Sigmoid colon (tissue), 3 donors: ENCODE results near the gene TMEM106C.

Source experiments
- POLR2A ChIP-seq, 2 donors: fragments of 450-650 bp; IDR thresholded peaks; one replicate each; pipeline ENCODE4 v1.6.1; 2016; ENCODE audit warnings: antibody characterized with exemption in 2 of 2, mild to moderate bottlenecking in 2 of 2, moderate library complexity in 2 of 2
- TF ChIP-seq, protein P1 (sequence below), 4 experiments: fragments of 450-650 bp in 3 of 4; fragments of 200-600 bp in 1 of 4; IDR thresholded peaks; one replicate each; pipeline ENCODE4 v1.5.1; 2016 to 2019; ENCODE audit warnings: antibody characterized with exemption in 4 of 4, mild to moderate bottlenecking in 3 of 4, moderate library complexity in 2 of 4

DNA sequence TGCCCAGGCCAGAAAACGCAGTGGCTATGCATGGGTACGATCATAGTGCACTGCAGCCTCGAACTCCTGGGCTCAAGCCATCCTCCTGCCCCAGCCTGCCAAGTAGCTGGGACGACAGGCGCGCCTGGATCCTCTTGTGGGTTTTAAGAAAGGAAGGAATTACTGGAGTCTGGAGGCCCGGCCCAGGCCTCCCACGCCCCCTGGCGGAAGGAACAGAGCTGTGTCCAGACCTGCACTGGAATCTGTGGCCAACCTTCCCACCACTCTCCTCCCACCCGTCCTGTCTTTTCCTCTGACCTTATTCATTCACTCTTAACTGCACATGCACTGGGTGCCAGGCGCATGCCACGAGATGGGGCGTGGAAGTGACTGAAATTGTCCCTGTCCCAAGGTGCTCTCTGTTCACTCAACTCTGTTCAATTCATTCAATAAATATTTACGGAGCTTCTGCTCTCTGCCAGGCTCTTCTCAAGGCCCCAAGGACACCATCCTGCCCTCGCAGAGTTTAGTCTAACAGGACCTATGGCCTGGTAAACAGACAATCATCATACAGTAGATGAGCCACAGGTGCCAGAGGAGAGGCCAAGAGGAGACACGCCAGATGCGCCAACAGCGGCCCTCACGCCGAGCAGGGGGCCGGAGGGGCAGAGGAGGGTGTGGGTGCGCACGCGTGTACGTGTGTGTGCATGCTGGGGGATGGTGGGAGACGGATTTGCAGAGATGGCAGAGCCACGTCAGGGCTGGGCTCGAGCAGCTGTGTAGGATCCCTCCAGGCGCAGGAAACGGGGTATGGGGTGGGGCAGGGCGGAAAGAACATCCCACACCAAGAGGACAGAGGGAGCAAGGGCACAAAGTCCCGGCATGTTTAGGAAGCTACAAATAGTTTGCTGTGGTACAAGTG is 13.7 kb upstream of the TMEM106C start:
- TF ChIP-seq, protein P1, sequence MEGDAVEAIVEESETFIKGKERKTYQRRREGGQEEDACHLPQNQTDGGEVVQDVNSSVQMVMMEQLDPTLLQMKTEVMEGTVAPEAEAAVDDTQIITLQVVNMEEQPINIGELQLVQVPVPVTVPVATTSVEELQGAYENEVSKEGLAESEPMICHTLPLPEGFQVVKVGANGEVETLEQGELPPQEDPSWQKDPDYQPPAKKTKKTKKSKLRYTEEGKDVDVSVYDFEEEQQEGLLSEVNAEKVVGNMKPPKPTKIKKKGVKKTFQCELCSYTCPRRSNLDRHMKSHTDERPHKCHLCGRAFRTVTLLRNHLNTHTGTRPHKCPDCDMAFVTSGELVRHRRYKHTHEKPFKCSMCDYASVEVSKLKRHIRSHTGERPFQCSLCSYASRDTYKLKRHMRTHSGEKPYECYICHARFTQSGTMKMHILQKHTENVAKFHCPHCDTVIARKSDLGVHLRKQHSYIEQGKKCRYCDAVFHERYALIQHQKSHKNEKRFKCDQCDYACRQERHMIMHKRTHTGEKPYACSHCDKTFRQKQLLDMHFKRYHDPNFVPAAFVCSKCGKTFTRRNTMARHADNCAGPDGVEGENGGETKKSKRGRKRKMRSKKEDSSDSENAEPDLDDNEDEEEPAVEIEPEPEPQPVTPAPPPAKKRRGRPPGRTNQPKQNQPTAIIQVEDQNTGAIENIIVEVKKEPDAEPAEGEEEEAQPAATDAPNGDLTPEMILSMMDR (IDR thresholded peaks at IDR 0.05): peak; percentile 34 to 82 (median 71)
- TF ChIP-seq POLR2A (IDR thresholded peaks at IDR 0.05): no peak
